PFSK-1 (cell line): ENCODE data around the gene SLC22A16.

ENCODE experiments used
- FOXP2 ChIP-seq: optimal IDR thresholded peaks from 2 replicates; pipeline ENCODE3; 2011; ENCODE audit warnings: borderline replicate concordance, control low read depth, inconsistent platforms; ENCODE audit not compliant: insufficient read depth; ENCODE audit errors: extremely low read length, extremely low read depth
- POLR2AphosphoS5 ChIP-seq: IDR thresholded peaks from 2 replicates; pipeline ENCODE4 v1.6.1; 2012; ENCODE audit warnings: low read depth, mild to moderate bottlenecking, control low read depth, low read length, moderate library complexity
- REST ChIP-seq, 2 experiments: IDR thresholded peaks; 2 replicates each; pipeline versions ENCODE4 v1.6.1 to v1.8.0; 2011 to 2012; ENCODE audit warnings: low read depth in 2 of 2, low read length in 2 of 2, control low read depth in 1 of 2, inconsistent platforms in 1 of 2, mild to moderate bottlenecking in 1 of 2, moderate library complexity in 1 of 2; ENCODE audit not compliant: insufficient read depth in 1 of 2
- SIN3A ChIP-seq: IDR thresholded peaks from 2 replicates; pipeline ENCODE4 v1.6.1; 2012; ENCODE audit warnings: mild to moderate bottlenecking, low read length, moderate library complexity, borderline replicate concordance; ENCODE audit not compliant: insufficient read depth
- TAF1 ChIP-seq: IDR thresholded peaks from 2 replicates; pipeline ENCODE4 v1.6.1; 2012; ENCODE audit warnings: low read length, control low read depth, borderline replicate concordance; ENCODE audit not compliant: insufficient read depth

Gene SLC22A16

GRCh38 chr6:110495949-110496348 lies 19.5 kb upstream of the SLC22A16 start:
- TF ChIP-seq FOXP2: no peak
- TF ChIP-seq TAF1: no peak
- TF ChIP-seq POLR2AphosphoS5: no peak
- TF ChIP-seq SIN3A: no peak
- TF ChIP-seq REST (IDR thresholded peaks at IDR 0.05; ENCODE audit: insufficient read depth in 1 of 2, low read depth in 2 of 2, low read length in 2 of 2): no peak

DNA sequence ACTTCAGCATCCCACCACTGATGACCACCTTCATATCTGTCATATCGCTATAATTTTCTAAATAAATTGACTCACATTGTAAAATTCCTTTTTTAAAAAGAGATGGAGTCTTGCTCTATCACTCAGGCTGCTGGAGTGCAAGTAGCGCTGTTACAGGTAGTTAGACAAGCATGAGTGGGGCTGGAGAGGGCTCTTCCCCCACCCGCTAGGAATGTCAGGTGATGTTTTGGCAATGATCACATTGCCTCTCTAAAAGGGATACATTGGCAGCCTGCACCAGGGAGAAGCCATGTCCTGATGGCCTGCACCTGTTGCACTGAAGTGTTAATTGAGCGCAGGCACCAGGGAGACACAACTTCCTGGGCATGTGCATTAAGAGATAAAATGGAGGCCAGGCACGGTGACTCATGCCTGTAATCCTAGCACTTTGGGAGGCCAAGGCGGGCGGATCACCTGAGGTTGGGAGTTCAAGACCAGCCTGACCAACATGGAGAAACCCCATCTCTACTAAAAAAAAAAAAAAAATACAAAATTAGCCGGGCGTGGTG lies 16.9 kb upstream of the SLC22A16 start:
- TF ChIP-seq FOXP2 (no peak), SIN3A (no peak), POLR2AphosphoS5 (no peak), REST (IDR thresholded peaks at IDR 0.05; ENCODE audit: insufficient read depth in 1 of 2, low read depth in 2 of 2, low read length in 2 of 2) (no peak), TAF1 (no peak)

- no peak for TF ChIP-seq TAF1
- TF ChIP-seq REST (IDR thresholded peaks at IDR 0.05; ENCODE audit: insufficient read depth in 1 of 2, low read depth in 2 of 2, low read length in 2 of 2): no peak
Measured at GRCh38 chr6:110492584-110492983, 16.2 kb upstream of the SLC22A16 start.

DNA sequence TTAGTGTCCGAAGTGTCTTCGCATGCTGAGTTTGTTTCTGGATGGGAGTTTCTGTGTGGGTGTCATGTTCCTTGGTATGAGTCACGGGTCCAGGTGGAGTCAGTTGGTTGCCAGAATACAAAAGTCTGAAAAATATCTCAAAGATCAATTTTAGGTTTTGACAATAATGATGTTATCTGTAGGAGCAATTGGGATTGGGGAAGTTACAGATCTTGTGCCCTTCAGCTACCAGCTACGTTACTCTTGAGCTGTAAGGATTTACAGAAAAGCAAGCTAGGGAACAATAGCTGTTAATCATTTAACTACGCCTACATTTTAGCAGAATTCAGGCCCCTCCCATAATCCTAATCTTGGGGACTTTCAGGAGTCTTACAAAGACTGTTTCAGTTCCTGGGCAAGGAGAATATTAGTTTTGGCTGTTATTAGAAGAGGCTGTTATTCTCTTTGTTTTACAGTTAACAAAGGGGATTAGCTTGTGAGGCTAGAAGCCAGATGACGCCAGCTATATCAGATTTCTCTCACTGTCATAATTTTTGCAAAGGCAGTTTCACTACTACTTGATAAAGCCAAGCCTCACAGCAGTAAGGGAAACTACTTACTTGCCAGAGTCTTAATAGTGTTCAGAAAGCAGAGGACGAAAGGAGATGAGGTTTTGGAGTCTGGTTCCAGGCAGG lies 15.4 kb upstream of the SLC22A16 start:
- TF ChIP-seq POLR2AphosphoS5 (no peak), SIN3A (no peak), TAF1 (no peak), REST (IDR thresholded peaks at IDR 0.05; ENCODE audit: insufficient read depth in 1 of 2, low read depth in 2 of 2, low read length in 2 of 2) (no peak), FOXP2 (no peak)

DNA sequence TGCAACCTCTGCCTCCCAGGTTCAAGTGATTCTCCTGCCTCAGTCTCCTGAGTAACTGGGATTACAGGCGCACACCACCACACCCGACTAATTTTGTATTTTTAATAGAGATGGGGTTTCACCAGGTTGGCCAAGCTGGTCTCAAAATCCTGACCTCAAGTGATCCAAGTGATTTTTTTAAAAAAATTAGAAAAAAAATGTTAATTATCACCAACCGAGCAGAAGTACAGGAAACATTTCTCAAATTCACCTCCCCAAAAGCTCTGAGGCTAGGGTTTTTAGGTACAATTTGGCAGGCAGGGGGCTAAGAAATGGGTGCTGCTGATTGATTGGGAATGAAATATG lies 14.9 kb upstream of the SLC22A16 start:
- TF ChIP-seq FOXP2 (no peak), POLR2AphosphoS5 (no peak), SIN3A (no peak), TAF1 (no peak), REST (IDR thresholded peaks at IDR 0.05; ENCODE audit: insufficient read depth in 1 of 2, low read depth in 2 of 2, low read length in 2 of 2) (no peak)
